ENCODE data around the gene SLC25A28.

Gene SLC25A28

DNA sequence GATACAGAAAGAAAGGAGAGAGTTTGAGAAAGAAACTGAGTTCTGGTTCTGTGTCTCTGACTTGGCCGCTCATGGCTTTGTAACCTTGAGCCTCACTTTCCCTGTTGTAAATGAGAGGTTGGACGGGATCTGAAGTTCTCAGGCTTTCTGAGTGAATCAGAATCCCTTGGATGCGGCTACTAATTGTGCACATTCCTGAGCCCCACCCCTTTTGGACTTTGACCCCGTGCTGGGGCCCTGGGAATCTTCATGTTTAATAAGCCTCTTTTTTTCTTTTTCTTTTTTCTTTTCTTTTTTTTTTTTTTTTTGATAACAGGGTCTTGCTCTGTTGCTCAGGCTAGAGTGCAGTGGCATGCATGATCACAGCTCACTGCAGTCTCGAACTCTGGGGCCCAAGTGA is 26.9 kb downstream of the SLC25A28 start:
- no peak overlapping the region for H3K27ac ChIP-seq
- H3K36me3 ChIP-seq: no peaks in the 10 kb centered on the region
- H3K27me3 ChIP-seq: no peaks in the 10 kb centered on the region
- no peaks in the 10 kb centered on the region for H3K9me3 ChIP-seq
- TF ChIP-seq, protein P1, sequence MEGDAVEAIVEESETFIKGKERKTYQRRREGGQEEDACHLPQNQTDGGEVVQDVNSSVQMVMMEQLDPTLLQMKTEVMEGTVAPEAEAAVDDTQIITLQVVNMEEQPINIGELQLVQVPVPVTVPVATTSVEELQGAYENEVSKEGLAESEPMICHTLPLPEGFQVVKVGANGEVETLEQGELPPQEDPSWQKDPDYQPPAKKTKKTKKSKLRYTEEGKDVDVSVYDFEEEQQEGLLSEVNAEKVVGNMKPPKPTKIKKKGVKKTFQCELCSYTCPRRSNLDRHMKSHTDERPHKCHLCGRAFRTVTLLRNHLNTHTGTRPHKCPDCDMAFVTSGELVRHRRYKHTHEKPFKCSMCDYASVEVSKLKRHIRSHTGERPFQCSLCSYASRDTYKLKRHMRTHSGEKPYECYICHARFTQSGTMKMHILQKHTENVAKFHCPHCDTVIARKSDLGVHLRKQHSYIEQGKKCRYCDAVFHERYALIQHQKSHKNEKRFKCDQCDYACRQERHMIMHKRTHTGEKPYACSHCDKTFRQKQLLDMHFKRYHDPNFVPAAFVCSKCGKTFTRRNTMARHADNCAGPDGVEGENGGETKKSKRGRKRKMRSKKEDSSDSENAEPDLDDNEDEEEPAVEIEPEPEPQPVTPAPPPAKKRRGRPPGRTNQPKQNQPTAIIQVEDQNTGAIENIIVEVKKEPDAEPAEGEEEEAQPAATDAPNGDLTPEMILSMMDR (IDR thresholded peaks at IDR 0.05): no peak
- H3K4me1 ChIP-seq (ENCODE audit: control insufficient read depth in 1 of 2, insufficient read depth in 1 of 2, low read depth in 1 of 2, low read length in 1 of 2): no peaks in the 10 kb centered on the region
- no peak overlapping the region for H3K4me3 ChIP-seq (ENCODE audit: low read depth in 1 of 2, low read length in 1 of 2)

DNA sequence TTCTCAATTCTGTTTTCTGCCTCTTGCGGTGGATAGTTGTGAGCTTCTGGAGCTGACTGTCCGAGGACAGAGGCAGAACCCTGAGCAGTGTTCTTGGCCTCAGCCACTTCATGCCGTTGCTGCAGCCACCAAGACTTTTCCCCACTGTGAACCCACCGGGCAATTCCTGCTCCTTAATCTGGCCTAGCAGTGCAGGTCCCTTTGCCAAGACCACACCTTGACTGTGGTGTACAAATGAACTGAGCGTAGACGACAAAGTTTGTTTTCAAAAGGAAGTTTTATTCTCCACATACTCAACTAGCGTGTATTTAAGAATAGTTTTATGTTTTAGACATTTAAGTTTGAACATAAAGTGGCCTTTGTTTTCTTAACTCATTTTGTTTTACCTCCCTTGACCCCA is 29.4 kb downstream of the SLC25A28 start:
- peaks cover 5% of the 10 kb centered on the region for H3K27me3 ChIP-seq
- H3K9me3 ChIP-seq: no peaks in the 10 kb centered on the region
- TF ChIP-seq, protein P1 (IDR thresholded peaks at IDR 0.05): no peak
- no peak overlapping the region for H3K4me3 ChIP-seq (ENCODE audit: low read depth in 1 of 2, low read length in 1 of 2)
- H3K36me3 ChIP-seq: no peaks in the 10 kb centered on the region
- no peak overlapping the region for H3K27ac ChIP-seq
- H3K4me1 ChIP-seq (ENCODE audit: control insufficient read depth in 1 of 2, insufficient read depth in 1 of 2, low read depth in 1 of 2, low read length in 1 of 2): no peaks in the 10 kb centered on the region

DNA sequence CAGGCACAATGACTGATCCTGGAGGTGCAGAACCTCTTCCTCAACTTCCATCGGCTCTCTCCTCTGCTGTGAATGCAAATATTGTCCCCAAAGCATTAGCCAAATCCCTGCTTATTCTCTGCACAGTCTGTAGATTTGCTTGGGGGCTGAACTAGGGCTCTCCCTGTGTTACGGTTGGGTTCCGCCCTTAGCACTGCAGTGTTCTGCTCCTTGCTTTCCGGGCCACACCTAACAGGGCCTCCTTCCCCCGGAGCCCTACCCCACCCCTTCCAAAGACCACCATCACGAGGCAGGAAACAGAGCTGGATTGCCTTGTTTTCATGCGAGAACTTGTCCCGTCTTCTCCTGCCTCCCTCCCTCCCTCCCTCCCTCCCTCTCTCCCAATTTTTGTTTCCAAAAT is 36.6 kb downstream of the SLC25A28 start:
- no peak overlapping the region for H3K27ac ChIP-seq
- H3K36me3 ChIP-seq: no peaks in the 10 kb centered on the region
- H3K9me3 ChIP-seq: no peaks in the 10 kb centered on the region
- peaks cover 9% of the 10 kb centered on the region for H3K27me3 ChIP-seq
- TF ChIP-seq, protein P1 (IDR thresholded peaks at IDR 0.05): no peak
- H3K4me1 ChIP-seq (ENCODE audit: control insufficient read depth in 1 of 2, insufficient read depth in 1 of 2, low read depth in 1 of 2, low read length in 1 of 2): no peaks in the 10 kb centered on the region
- H3K4me3 ChIP-seq (ENCODE audit: low read depth in 1 of 2, low read length in 1 of 2): no peak overlapping the region

DNA sequence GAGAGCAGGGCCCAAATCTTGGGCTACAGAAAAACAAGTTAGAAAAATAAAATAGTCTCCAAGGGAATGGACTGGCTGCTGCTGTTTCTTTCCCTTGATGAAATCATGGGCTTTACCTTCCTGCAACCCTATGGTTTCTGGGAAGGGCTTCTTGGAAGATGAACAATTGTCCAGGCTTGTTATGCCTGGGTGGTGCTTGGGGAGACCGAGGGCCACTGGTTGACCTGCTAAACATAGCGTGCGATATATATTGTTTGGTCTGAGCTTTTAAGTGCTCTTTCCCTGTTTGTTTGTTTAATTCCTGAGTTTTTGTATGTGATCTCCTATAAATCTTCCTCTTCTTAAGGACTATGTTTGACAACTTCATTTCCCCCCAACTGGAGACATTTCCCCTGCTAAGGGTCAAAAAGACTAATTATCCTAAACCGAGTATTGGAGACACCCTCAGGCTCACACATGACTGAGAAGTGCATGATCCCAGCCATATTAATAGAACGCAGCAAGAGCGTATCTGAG is 37.9 kb downstream of the SLC25A28 start:
- no peaks in the 10 kb centered on the region for H3K4me1 ChIP-seq (ENCODE audit: control insufficient read depth in 1 of 2, insufficient read depth in 1 of 2, low read depth in 1 of 2, low read length in 1 of 2)
- H3K4me3 ChIP-seq (ENCODE audit: low read depth in 1 of 2, low read length in 1 of 2): no peak overlapping the region
- peaks cover 9% of the 10 kb centered on the region for H3K27me3 ChIP-seq

DNA sequence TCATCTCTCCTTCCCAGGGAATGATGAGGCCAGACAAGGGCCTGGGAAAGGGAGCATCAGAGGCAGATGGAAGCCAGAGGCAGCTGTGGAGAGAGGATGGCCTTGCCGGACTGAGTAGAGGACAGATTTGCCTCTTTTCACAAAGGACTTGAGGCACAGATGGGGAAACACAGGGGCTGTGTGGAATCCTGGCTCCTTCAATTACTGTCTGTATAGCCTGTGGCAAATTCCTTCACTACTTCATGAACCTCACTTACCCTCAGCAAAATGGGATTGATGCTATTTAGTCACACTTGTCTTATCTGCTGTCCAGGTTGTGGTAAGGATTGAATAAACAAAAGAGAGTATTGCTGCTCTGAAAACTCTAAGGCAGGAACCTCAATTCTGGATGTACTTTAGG is 40.3 kb downstream of the SLC25A28 start:
- no peak overlapping the region for H3K4me3 ChIP-seq (ENCODE audit: low read depth in 1 of 2, low read length in 1 of 2)
- H3K9me3 ChIP-seq: no peaks in the 10 kb centered on the region
- H3K4me1 ChIP-seq (ENCODE audit: control insufficient read depth in 1 of 2, insufficient read depth in 1 of 2, low read depth in 1 of 2, low read length in 1 of 2): no peaks in the 10 kb centered on the region
- TF ChIP-seq, protein P1 (IDR thresholded peaks at IDR 0.05): no peak
- H3K36me3 ChIP-seq: no peaks in the 10 kb centered on the region
- peaks cover 4% of the 10 kb centered on the region for H3K27me3 ChIP-seq
- no peak overlapping the region for H3K27ac ChIP-seq

More for the DNA sequence above, 37.9 kb downstream of the SLC25A28 start:
- TF ChIP-seq, protein P1 (IDR thresholded peaks at IDR 0.05): no peak
- no peaks in the 10 kb centered on the region for H3K9me3 ChIP-seq
- H3K27ac ChIP-seq: no peak overlapping the region
- H3K36me3 ChIP-seq: no peaks in the 10 kb centered on the region

DNA sequence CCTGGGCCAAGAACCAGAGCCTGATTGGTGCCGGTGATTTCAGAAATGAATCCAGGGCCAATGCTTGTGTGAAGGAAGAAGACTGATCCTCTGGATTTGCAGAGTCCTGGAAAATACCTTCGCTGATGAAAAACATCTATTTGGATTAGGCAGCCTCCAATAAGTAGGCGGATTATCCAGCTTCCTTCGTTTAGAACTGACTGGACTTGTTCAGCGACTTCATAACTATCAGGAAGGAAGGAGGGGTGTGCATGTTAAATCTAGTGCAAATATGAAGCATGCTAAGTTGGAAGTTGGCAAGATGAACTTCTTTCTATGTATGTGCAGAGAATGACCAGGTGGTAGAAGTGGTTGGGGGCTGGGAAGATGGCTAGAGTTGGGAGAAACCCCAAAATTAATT is 46.4 kb downstream of the SLC25A28 start:
- Histone ChIP-seq H3K4me1 (ENCODE audit: control insufficient read depth in 1 of 2, insufficient read depth in 1 of 2, low read depth in 1 of 2, low read length in 1 of 2) (no peaks in the 10 kb centered on the region), H3K9me3 (no peaks in the 10 kb centered on the region), H3K36me3 (no peaks in the 10 kb centered on the region), H3K4me3 (ENCODE audit: low read depth in 1 of 2, low read length in 1 of 2) (no peak overlapping the region), H3K27me3 (no peaks in the 10 kb centered on the region), H3K27ac (no peak overlapping the region)
- TF ChIP-seq, protein P1 (IDR thresholded peaks at IDR 0.05): no peak
